AG09309 (cell line): ENCODE measurements around the gene ANLN.

Experiments
- DNase-seq: peaks from one replicate; pipeline ENCODE4 v3.0.0-alpha.2; 2010; ENCODE audit warnings: low read depth
- H3K4me3 ChIP-seq: 2 replicates; pipeline ENCODE4 v1.5.1; 2011; ENCODE audit warnings: mild to moderate bottlenecking, low read depth, low read length, moderate library complexity; ENCODE audit not compliant: control insufficient read depth
- TF ChIP-seq, protein P1 (sequence below): IDR thresholded peaks from 2 replicates; pipeline ENCODE4 v1.5.1; 2011; ENCODE audit warnings: mild to moderate bottlenecking, low read depth, low read length, inconsistent platforms; ENCODE audit not compliant: insufficient read depth, control insufficient read depth; ENCODE audit errors: missing control alignments

The ANLN gene

GRCh38 chr7:36430186-36430585 is 40.5 kb downstream of the ANLN start:
- peak; percentile 1 for DNase-seq
- TF ChIP-seq, protein P1, sequence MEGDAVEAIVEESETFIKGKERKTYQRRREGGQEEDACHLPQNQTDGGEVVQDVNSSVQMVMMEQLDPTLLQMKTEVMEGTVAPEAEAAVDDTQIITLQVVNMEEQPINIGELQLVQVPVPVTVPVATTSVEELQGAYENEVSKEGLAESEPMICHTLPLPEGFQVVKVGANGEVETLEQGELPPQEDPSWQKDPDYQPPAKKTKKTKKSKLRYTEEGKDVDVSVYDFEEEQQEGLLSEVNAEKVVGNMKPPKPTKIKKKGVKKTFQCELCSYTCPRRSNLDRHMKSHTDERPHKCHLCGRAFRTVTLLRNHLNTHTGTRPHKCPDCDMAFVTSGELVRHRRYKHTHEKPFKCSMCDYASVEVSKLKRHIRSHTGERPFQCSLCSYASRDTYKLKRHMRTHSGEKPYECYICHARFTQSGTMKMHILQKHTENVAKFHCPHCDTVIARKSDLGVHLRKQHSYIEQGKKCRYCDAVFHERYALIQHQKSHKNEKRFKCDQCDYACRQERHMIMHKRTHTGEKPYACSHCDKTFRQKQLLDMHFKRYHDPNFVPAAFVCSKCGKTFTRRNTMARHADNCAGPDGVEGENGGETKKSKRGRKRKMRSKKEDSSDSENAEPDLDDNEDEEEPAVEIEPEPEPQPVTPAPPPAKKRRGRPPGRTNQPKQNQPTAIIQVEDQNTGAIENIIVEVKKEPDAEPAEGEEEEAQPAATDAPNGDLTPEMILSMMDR, result no peak
- no peak overlapping the region for H3K4me3 ChIP-seq

DNA sequence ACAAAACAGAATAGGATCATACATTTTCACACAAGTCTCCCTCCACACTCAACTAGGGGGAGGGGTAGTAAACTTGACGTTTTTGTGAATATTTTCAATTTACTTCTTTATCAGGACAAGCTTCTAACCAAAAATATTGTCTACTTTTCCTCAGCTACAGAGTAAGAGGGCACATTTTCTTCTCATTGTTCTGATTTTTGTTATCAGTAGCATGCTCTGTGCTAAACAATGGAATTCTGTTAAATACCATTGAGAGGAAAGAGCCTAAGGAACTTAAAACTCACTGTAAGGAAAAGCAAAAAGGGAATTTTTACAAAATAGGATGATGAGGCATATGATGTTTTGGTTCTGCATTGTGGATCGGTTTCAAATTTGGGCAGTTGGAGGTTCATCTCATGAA is 41.2 kb downstream of the ANLN start:
- H3K4me3 ChIP-seq, result no peak overlapping the region
- TF ChIP-seq, protein P1, result no peak
- DNase-seq, result no peak

- TF ChIP-seq, protein P1, result no peak
- no peak for DNase-seq
These were observed 48.5 kb downstream of the ANLN start for GRCh38 chr7:36438211-36438610.

DNA sequence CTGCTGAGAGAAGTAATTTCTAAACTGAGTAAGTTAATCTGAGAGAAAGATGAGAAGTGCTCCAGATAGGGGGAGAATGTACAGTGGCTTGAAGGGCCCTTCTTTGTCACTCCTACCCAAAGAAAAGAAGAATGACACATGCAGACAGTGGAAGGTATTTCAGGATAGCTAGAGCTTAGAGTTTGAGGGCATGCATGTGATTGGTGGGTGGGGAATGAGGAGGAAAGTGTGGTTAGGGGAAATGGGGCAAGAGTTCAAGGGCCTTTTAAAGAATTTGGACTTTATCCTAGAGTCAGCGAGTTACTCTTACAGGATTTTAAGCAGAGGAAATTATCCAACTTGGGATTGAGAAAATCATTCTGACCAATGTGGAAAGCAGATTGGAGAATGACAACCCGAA is 50.0 kb downstream of the ANLN start:
- no peak overlapping the region for H3K4me3 ChIP-seq
- TF ChIP-seq, protein P1, result no peak
- no peak for DNase-seq

More at GRCh38 chr7:36438211-36438610, 48.5 kb downstream of the ANLN start:
- H3K4me3 ChIP-seq, result no peak overlapping the region

DNA sequence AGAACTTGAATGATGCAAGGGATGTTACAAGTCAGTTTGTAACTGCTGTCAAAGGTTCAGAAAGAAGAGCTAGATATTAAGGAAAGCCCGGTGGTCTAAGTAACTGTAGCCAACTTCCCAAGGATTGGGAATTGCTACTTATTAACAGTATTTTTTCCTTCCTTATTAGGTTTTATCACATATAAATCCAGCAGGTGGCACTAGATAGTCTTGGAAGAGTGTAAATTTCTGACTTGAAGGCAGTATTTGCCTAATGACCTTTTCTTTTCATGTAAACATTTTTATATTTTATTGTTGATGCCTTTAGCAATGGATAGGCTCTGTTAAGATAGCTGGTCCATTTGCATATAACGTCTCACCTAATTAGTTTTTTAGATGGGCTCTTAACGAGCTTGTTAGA is 51.2 kb downstream of the ANLN start:
- no peak overlapping the region for H3K4me3 ChIP-seq
- DNase-seq, result peak; percentile 13
- TF ChIP-seq, protein P1, result peak; percentile 40

- no peak overlapping the region for H3K4me3 ChIP-seq
- no peak for DNase-seq
- TF ChIP-seq, protein P1, result no peak
These were observed 51.8 kb downstream of the ANLN start for GRCh38 chr7:36441344-36442022.
